GM12878 (cell line): ENCODE data around the gene PALLD. TPM values are rescaled to one million over a fixed set of nuclear protein-coding genes. Genes with fewer than 3 reads are reported as not detected.

Experiments
- ATAC-seq: fragments of 200-7000 bp; cut with Tn5 transposase; 3 replicates; pipeline ENCODE4 v1.9.1; 2020; ENCODE audit warnings: mild to moderate bottlenecking, moderate library complexity
- BruUV-seq: library from RNA; stranded (reverse); fragments of 400-500 nt; replicated peaks from 2 replicates; lab custom pipeline; 2021; lab: Mats Ljungman, UMichigan
- CTCF ChIA-PET: fragments of 300-600 bp; sonication (Branson Sonifier 250); formaldehyde crosslinking; extraction: SDS; loops from one replicate; lab custom pipeline; 2021; ENCODE audit warnings: inconsistent platforms; lab: Yijun Ruan, JAX
- POLR2A ChIA-PET: fragments of 350-600 bp; formaldehyde crosslinking; extraction: SDS; loops from one replicate; lab custom pipeline; 2021; ENCODE audit warnings: inconsistent platforms; lab: Charles Lee
- RAD21 ChIA-PET: fragments of 300-600 bp; sonication (Branson Sonifier 250); formaldehyde crosslinking; loops from one replicate; lab custom pipeline; 2023; ENCODE audit warnings: antibody characterized with exemption; ENCODE audit not compliant: unreplicated experiment; lab: Charles Lee
- SMC1A ChIA-PET: fragments of 300-600 bp; sonication (Branson Sonifier 250); formaldehyde crosslinking; loops from one replicate; lab custom pipeline; 2023; ENCODE audit not compliant: unreplicated experiment, uncharacterized antibody; lab: Charles Lee
- DNase-seq: peaks from one replicate; pipeline ENCODE4 v3.0.0-alpha.2; 2011; ENCODE audit warnings: low read depth, low spot score
- FAIRE-seq: peaks from 3 replicates; lab custom pipeline; 2011; peaks lifted over from hg19 to GRCh38; lab: Jason Lieb, UNC
- H2AFZ ChIP-seq: 2 replicates; pipeline ENCODE4 v1.6.0; 2011; ENCODE audit warnings: low read depth, low read length, control low read depth; ENCODE audit not compliant: control insufficient read depth
- H3K27ac ChIP-seq: 2 replicates; pipeline ENCODE4 v1.5.1; 2011; ENCODE audit warnings: control low read depth; ENCODE audit not compliant: control insufficient read depth, insufficient read depth
- H3K27me3 ChIP-seq, 2 experiments: replicated peaks in 1 of 2; 2 replicates each; pipeline versions ENCODE4 v1.6.0 to v1.6.1; 2011; ENCODE audit warnings: low read length in 1 of 2; ENCODE audit not compliant: control insufficient read depth in 2 of 2, insufficient read depth in 2 of 2
- H3K36me3 ChIP-seq, 2 experiments: 2 replicates each; pipeline ENCODE4 v1.5.1; 2011; ENCODE audit warnings: low read length in 1 of 2; ENCODE audit not compliant: control insufficient read depth in 2 of 2, insufficient read depth in 2 of 2
- H3K4me1 ChIP-seq: 2 replicates; pipeline ENCODE4 v1.6.1; 2011; ENCODE audit warnings: mild to moderate bottlenecking, low read length, moderate library complexity, mixed read lengths; ENCODE audit not compliant: control insufficient read depth, insufficient read depth
- H3K4me2 ChIP-seq: 2 replicates; pipeline ENCODE4 v1.6.0; 2011; ENCODE audit warnings: control low read depth; ENCODE audit not compliant: control insufficient read depth, insufficient read depth
- H3K4me3 ChIP-seq: fragments of 200-600 bp; sonication (generic); 2 replicates; pipeline ENCODE4 v1.5.1; 2016
- H3K79me2 ChIP-seq: 2 replicates; pipeline ENCODE4 v1.6.0; 2011; ENCODE audit warnings: low read length; ENCODE audit not compliant: control insufficient read depth, insufficient read depth
- H3K9ac ChIP-seq: 2 replicates; pipeline ENCODE4 v1.8.0; 2011; ENCODE audit warnings: low read length, control low read depth, mixed read lengths; ENCODE audit not compliant: control insufficient read depth, insufficient read depth
- H3K9me3 ChIP-seq: replicated peaks from 3 replicates; pipeline ENCODE4 v1.5.1; 2011; ENCODE audit warnings: mild to moderate bottlenecking, low read length; ENCODE audit not compliant: control insufficient read depth, insufficient read depth
- H4K20me1 ChIP-seq: 2 replicates; pipeline ENCODE4 v1.6.0; 2011; ENCODE audit not compliant: control insufficient read depth, insufficient read depth
- ATF7 ChIP-seq: fragments of 450-650 bp; IDR thresholded peaks from 2 replicates; pipeline ENCODE4 v1.6.1; 2016; ENCODE audit warnings: low read depth, mild to moderate bottlenecking
- BMI1 ChIP-seq: fragments of 450-650 bp; IDR thresholded peaks from 2 replicates; pipeline ENCODE4 v1.6.1; 2016; ENCODE audit warnings: mild to moderate bottlenecking, moderate library complexity, borderline replicate concordance
- CBFB ChIP-seq: IDR thresholded peaks from 2 replicates; pipeline ENCODE4 v1.6.1; 2016; ENCODE audit warnings: antibody characterized with exemption, low read depth
- CHD1 ChIP-seq: IDR thresholded peaks from 2 replicates; pipeline ENCODE4 v1.6.1; 2012; ENCODE audit warnings: low read depth, low read length, improper control_type of control experiment
- CREB1 ChIP-seq: IDR thresholded peaks from 2 replicates; pipeline ENCODE4 v1.6.1; 2012; ENCODE audit warnings: low read depth, mild to moderate bottlenecking, inconsistent platforms
- EED ChIP-seq: sonication (generic); IDR thresholded peaks from 2 replicates; pipeline ENCODE4 v1.6.1; 2016; ENCODE audit warnings: antibody characterized with exemption, low read depth
- EZH2 ChIP-seq: IDR thresholded peaks from 2 replicates; pipeline ENCODE4 v1.6.1; 2012; ENCODE audit warnings: low read depth, mild to moderate bottlenecking, control low read depth, inconsistent platforms, low read length, borderline replicate concordance; ENCODE audit not compliant: control insufficient read depth
- HCFC1 ChIP-seq: fragments of 150-350 bp; IDR thresholded peaks from 2 replicates; pipeline ENCODE4 v1.6.1; 2014; ENCODE audit warnings: low read length
- HDAC6 ChIP-seq: fragments of 200-600 bp; sonication (generic); IDR thresholded peaks from one replicate; pipeline ENCODE4 v1.8.0; 2017; ENCODE audit warnings: antibody characterized with exemption; ENCODE audit not compliant: unreplicated experiment
- KDM1A ChIP-seq: fragments of 200-600 bp; sonication (generic); IDR thresholded peaks from 2 replicates; pipeline ENCODE4 v1.6.1; 2016; ENCODE audit warnings: borderline replicate concordance
- PAX5 ChIP-seq: IDR thresholded peaks from 2 replicates; pipeline ENCODE4 v1.6.1; 2011; ENCODE audit warnings: low read depth, low read length, borderline replicate concordance
- PAX8 ChIP-seq: fragments of 450-650 bp; IDR thresholded peaks from 2 replicates; pipeline ENCODE4 v1.6.1; 2017; ENCODE audit warnings: mild to moderate bottlenecking, moderate library complexity
- RELA ChIP-seq: fragments of 450-650 bp; IDR thresholded peaks from 2 replicates; pipeline ENCODE4 v1.8.0; 2014; ENCODE audit warnings: borderline replicate concordance; ENCODE audit not compliant: partially characterized antibody
- SIN3A ChIP-seq: IDR thresholded peaks from 2 replicates; pipeline ENCODE4 v1.6.1; 2012; ENCODE audit warnings: low read depth, low read length, improper control_type of control experiment
- ZSCAN29 ChIP-seq: fragments of 450-650 bp; IDR thresholded peaks from 2 replicates; pipeline ENCODE4 v1.6.1; 2017; ENCODE audit warnings: mild to moderate bottlenecking, moderate library complexity
- WGBS: methylation state at CpG from one replicate; pipeline ENCODE4 v1.1.6; 2016; ENCODE audit warnings: low lambda C conversion rate; ENCODE audit not compliant: insufficient replicate concordance, insufficient coverage; ENCODE audit errors: missing lambda C conversion rate; 5-methylcytosine and 5-hydroxymethylcytosine counted together
- in situ Hi-C: fragments of 300-500 bp; cut with MboI; formaldehyde crosslinking; loops from 9 replicates; pipeline ENCODE4 v1.14.3; 2018; ENCODE audit warnings: mixed read lengths
- intact Hi-C: fragments of 100-400 bp; cut with micrococcal nuclease; formaldehyde crosslinking; loops from one replicate; pipeline ENCODE4 v1.14.2; 2022; ENCODE audit not compliant: unreplicated experiment
- polyA plus RNA-seq, 11 experiments: library from polyadenylated mRNA; depleted of rRNA in 4 of 11; unstranded in 6 of 11; stranded (reverse) in 5 of 11; fragments of >200 nt; fragmentation: Nextera tagmentation in 4 of 11; fragmentation: Illumina TruSeq in 1 of 11; extraction: Ambion mirVana in 4 of 11; extraction: Trizol in 1 of 11; gene quantifications; 1 replicate in 1 of 11; 2 replicates in 10 of 11; pipeline versions ENCODE4 v1.2.1 to v1.2.3, GENCODE V29; 2011 to 2016; ENCODE audit warnings: inconsistent platforms in 2 of 11, missing spikeins in 2 of 11, low read depth in 1 of 11
- total RNA-seq, 4 experiments: library from RNA; depleted of rRNA in 3 of 4; stranded (reverse); fragments of >200 nt in 3 of 4; fragmentation: Illumina TruSeq in 1 of 4; extraction: Trizol in 1 of 4; gene quantifications; 2 replicates each; pipeline versions ENCODE4 v1.2.1 to v1.2.3, GENCODE V29; 2013 to 2021
- TF ChIP-seq, protein P1 (sequence below): fragments of 450-650 bp; IDR thresholded peaks from 2 replicates; pipeline ENCODE4 v1.6.1; 2018; ENCODE audit warnings: mild to moderate bottlenecking, low read depth, moderate library complexity; ENCODE audit not compliant: partially characterized antibody
- TF ChIP-seq, protein P2 (sequence below): fragments of 450-650 bp; formaldehyde crosslinking; IDR thresholded peaks from 2 replicates; pipeline ENCODE4 v1.4.0; 2022; ENCODE audit warnings: mild to moderate bottlenecking, moderate library complexity
- TF ChIP-seq, protein P3 (sequence below): IDR thresholded peaks from 2 replicates; pipeline ENCODE4 v1.6.1; 2012; ENCODE audit warnings: low read depth, low read length, improper control_type of control experiment

Gene PALLD
- total and polyA plus RNA-seq, 10 of the 15 experiments (the other 5 are each of a cell fraction or from before 2014, with no cell fraction given) = 1.0 to 7.7 (median 1.7) TPM

DNA sequence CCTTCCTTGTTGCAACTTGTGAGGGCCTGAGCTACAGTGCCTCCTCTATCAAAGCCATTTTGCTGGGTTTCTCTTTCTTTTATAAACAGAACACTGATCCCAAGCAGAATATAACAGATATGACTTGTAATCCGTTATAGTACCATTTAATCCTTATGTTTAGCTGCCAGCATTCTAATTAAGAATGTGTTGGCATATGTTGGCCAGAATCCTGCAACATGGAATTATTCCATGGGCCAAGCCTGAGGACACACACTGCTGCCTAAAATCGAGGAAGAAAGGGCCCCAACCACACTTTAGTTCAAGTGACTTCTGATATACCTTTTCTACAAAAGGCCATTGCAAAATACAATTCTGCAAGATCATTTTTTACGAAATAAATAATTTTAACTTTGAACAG is 28.0 kb downstream of the PALLD start (continued):
- TF ChIP-seq, protein P1, sequence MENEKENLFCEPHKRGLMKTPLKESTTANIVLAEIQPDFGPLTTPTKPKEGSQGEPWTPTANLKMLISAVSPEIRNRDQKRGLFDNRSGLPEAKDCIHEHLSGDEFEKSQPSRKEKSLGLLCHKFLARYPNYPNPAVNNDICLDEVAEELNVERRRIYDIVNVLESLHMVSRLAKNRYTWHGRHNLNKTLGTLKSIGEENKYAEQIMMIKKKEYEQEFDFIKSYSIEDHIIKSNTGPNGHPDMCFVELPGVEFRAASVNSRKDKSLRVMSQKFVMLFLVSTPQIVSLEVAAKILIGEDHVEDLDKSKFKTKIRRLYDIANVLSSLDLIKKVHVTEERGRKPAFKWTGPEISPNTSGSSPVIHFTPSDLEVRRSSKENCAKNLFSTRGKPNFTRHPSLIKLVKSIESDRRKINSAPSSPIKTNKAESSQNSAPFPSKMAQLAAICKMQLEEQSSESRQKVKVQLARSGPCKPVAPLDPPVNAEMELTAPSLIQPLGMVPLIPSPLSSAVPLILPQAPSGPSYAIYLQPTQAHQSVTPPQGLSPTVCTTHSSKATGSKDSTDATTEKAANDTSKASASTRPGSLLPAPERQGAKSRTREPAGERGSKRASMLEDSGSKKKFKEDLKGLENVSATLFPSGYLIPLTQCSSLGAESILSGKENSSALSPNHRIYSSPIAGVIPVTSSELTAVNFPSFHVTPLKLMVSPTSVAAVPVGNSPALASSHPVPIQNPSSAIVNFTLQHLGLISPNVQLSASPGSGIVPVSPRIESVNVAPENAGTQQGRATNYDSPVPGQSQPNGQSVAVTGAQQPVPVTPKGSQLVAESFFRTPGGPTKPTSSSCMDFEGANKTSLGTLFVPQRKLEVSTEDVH = no peak
- no peak for TF ChIP-seq KDM1A
- no peak for TF ChIP-seq SIN3A
- TF ChIP-seq CHD1 = no peak
- TF ChIP-seq EED = no peak
- no peak for TF ChIP-seq ZSCAN29

DNA sequence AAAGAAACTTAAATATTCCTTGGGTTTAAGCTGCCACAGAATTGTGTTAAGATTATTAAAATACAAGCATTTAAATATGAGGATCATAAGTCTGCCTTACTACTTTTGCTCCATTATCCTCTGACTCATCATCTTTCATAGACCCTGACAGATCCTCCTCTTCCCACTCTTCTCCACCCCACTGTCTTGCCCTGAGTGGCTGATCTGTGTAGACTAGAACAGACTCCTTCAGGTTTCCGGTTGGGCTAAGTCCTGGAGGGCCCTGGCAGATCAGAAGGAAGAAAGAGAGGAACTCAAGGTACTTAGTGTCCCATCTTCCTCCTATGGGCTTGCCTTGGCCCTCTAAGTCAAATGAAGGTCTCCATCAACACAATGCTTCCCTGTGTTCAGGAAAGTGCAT is 30.7 kb downstream of the PALLD start:
- Histone ChIP-seq H2AFZ (no peak overlapping the region), H3K4me3 (no peak overlapping the region), H3K9me3 (no peaks in the 10 kb centered on the region), H3K9ac (no peak overlapping the region), H3K4me2 (no peak overlapping the region), H3K27ac (no peak overlapping the region), H4K20me1 (no peaks in the 10 kb centered on the region), H3K36me3 (no peaks in the 10 kb centered on the region), H3K4me1 (no peaks in the 10 kb centered on the region), H3K27me3 (no peaks in the 10 kb centered on the region), H3K79me2 (no peaks in the 10 kb centered on the region)
- POLR2A ChIA-PET = no interaction called here
- ATAC-seq (no peak), FAIRE-seq (no peak), DNase-seq (no peak)
- CTCF ChIA-PET = interaction anchor here (1.3 to 1.4 kb wide), 3 partner anchors 12 to 1039 kb away, joined by 3 read pairs; no protein-coding TSS in a partner anchor
- intact Hi-C loops = no loop called here
- 0% methylated on average over 1 of the region's 1 CpG for WGBS
- SMC1A ChIA-PET = interaction anchor here (1.0 kb wide), 2 partner anchors 12 to 25 kb away, joined by 3 read pairs; no protein-coding TSS in a partner anchor
- RAD21 ChIA-PET = no interaction called here
- BruUV-seq = no TSS peak
- in situ Hi-C loops = no loop called here
- TF ChIP-seq CBFB (no peak), HCFC1 (no peak), PAX5 (no peak), EZH2 (no peak), HDAC6 (no peak), PAX8 (no peak), CREB1 (no peak), ATF7 (no peak), RELA (no peak), BMI1 (no peak)
- TF ChIP-seq, protein P2, sequence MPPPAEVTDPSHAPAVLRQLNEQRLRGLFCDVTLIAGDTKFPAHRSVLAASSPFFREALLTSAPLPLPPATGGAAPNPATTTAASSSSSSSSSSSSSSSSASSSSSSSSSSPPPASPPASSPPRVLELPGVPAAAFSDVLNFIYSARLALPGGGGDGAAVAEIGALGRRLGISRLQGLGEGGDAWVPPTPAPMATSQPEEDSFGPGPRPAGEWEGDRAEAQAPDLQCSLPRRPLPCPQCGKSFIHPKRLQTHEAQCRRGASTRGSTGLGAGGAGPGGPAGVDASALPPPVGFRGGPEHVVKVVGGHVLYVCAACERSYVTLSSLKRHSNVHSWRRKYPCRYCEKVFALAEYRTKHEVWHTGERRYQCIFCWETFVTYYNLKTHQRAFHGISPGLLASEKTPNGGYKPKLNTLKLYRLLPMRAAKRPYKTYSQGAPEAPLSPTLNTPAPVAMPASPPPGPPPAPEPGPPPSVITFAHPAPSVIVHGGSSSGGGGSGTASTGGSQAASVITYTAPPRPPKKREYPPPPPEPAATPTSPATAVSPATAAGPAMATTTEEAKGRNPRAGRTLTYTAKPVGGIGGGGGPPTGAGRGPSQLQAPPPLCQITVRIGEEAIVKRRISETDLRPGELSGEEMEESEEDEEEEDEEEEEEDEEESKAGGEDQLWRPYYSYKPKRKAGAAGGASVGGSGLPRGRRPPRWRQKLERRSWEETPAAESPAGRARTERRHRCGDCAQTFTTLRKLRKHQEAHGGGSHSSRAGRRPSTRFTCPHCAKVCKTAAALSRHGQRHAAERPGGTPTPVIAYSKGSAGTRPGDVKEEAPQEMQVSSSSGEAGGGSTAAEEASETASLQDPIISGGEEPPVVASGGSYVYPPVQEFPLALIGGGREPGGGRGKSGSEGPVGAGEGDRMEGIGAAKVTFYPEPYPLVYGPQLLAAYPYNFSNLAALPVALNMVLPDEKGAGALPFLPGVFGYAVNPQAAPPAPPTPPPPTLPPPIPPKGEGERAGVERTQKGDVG (CRISPR knock-in tag) = no peak
- TF ChIP-seq, protein P3, sequence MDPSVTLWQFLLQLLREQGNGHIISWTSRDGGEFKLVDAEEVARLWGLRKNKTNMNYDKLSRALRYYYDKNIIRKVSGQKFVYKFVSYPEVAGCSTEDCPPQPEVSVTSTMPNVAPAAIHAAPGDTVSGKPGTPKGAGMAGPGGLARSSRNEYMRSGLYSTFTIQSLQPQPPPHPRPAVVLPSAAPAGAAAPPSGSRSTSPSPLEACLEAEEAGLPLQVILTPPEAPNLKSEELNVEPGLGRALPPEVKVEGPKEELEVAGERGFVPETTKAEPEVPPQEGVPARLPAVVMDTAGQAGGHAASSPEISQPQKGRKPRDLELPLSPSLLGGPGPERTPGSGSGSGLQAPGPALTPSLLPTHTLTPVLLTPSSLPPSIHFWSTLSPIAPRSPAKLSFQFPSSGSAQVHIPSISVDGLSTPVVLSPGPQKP = no peak
